Upper lobe of right lung (tissue), 1 donor: ENCODE results near the gene RPL18. TPM values are rescaled to one million over a fixed set of nuclear protein-coding genes. Genes with fewer than 3 reads are reported as not detected.
A peak's percentile ranks its signal among the peaks of the same experiment; 100 is the strongest.

Experiments used
- ATAC-seq: fragments of 200-7000 bp; cut with Tn5 transposase; one replicate; pipeline ENCODE4 v1.9.1; 2020; ENCODE audit warnings: mild to moderate bottlenecking, moderate library complexity
- DNase-seq: peaks from one replicate; pipeline ENCODE4 v3.0.0-alpha.2; 2020
- H3K27ac ChIP-seq: fragments of 200-600 bp; one replicate; pipeline ENCODE4 v1.8.0; 2022
- H3K27me3 ChIP-seq: fragments of 200-600 bp; one replicate; pipeline ENCODE4 v1.8.0; 2022; ENCODE audit warnings: mild to moderate bottlenecking
- H3K36me3 ChIP-seq: fragments of 200-600 bp; one replicate; pipeline ENCODE4 v1.8.0; 2022
- H3K4me1 ChIP-seq: fragments of 200-600 bp; one replicate; pipeline ENCODE4 v1.8.0; 2022
- H3K4me3 ChIP-seq: fragments of 200-600 bp; one replicate; pipeline ENCODE4 v1.8.0; 2022; ENCODE audit warnings: mild to moderate bottlenecking
- H3K9me3 ChIP-seq: fragments of 200-600 bp; one replicate; pipeline ENCODE4 v1.8.0; 2022
- CTCF ChIP-seq: fragments of 200-600 bp; IDR thresholded peaks from one replicate; pipeline ENCODE4 v1.8.0; 2022; ENCODE audit warnings: antibody characterized with exemption
- intact Hi-C: fragments of 100-400 bp; cut with DNase I; formaldehyde crosslinking; loops from one replicate; pipeline ENCODE4 v1.11.0; 2022
- total RNA-seq: library from RNA; stranded (reverse); fragmentation: NEBNext Ultra II Directional; extraction: Animal tissue kit (Norgen Biotek cat#: 25700); gene quantifications from one replicate; pipeline ENCODE4 v1.2.1, GENCODE V29; 2021
- donor health status: DM: no; HTN: yes; CAD: no; lungs with severe emphysema.

The RPL18 gene
- total RNA-seq, 1 donor from 2014 or later, result 1,025 TPM

- intact Hi-C loops, result no loop called here
- ATAC-seq, result no peak
- Histone ChIP-seq H3K36me3 (no peaks in the 10 kb centered on the region), H3K27ac (peak overlapping the region; percentile 66), H3K9me3 (no peaks in the 10 kb centered on the region), H3K4me1 (peaks cover 21% of the 10 kb centered on the region), H3K27me3 (no peaks in the 10 kb centered on the region), H3K4me3 (peak overlapping the region; percentile 56)
- no peak for TF ChIP-seq CTCF
- DNase-seq, result no peak
Observed at GRCh38 chr19:48646722-48647216, 27.8 kb upstream of the RPL18 start.

GRCh38 chr19:48646001-48646721 is 27.2 kb upstream of the RPL18 start, which contains the start of gene CA11:
TSS of gene CA11 (minus strand) at chr19:48646187. CDS start at chr19:48645632, 555 bp downstream.
- TF ChIP-seq CTCF, result peak; percentile 87
- intact Hi-C loops, result no loop called here
- Histone ChIP-seq H3K4me1 (peaks cover 21% of the 10 kb centered on the region), H3K27ac (peak within 1 kb of the TSS; percentile 66), H3K4me3 (peak within 1 kb of the TSS; percentile 56), H3K36me3 (no peaks in the 10 kb centered on the region), H3K9me3 (no peaks in the 10 kb centered on the region), H3K27me3 (no peaks in the 10 kb centered on the region)
- DNase-seq (peak; percentile 95), ATAC-seq (peak; percentile 96)

GRCh38 chr19:48645620-48646000 is 26.6 kb upstream of the RPL18 start:
- H3K4me1 ChIP-seq, result peaks cover 21% of the 10 kb centered on the region
- DNase-seq (no peak), ATAC-seq (peak; percentile 1)
- intact Hi-C loops, result no loop called here
- no peaks in the 10 kb centered on the region for H3K36me3 ChIP-seq
- TF ChIP-seq CTCF, result no peak
- H3K27me3 ChIP-seq, result no peaks in the 10 kb centered on the region
- H3K27ac ChIP-seq, result peak overlapping the region; percentile 66
- H3K4me3 ChIP-seq, result peak overlapping the region; percentile 56
- no peaks in the 10 kb centered on the region for H3K9me3 ChIP-seq

GRCh38 chr19:48644839-48645619 is 26.1 kb upstream of the RPL18 start:
- H3K4me3 ChIP-seq, result peak overlapping the region; percentile 56
- TF ChIP-seq CTCF, result no peak
- intact Hi-C loops, result no loop called here
- H3K9me3 ChIP-seq, result no peaks in the 10 kb centered on the region
- DNase-seq (peak; percentile 78), ATAC-seq (peak; percentile 82)
- H3K27ac ChIP-seq, result peak overlapping the region; percentile 66
- H3K4me1 ChIP-seq, result peaks cover 21% of the 10 kb centered on the region
- no peaks in the 10 kb centered on the region for H3K36me3 ChIP-seq
- no peaks in the 10 kb centered on the region for H3K27me3 ChIP-seq

GRCh38 chr19:48644355-48644754 is 25.4 kb upstream of the RPL18 start:
- no peak for TF ChIP-seq CTCF
- no peak overlapping the region for H3K4me3 ChIP-seq
- H3K27ac ChIP-seq, result no peak overlapping the region
- intact Hi-C loops, result no loop called here
- DNase-seq (no peak), ATAC-seq (no peak)
- peaks cover 17% of the 10 kb centered on the region for H3K4me1 ChIP-seq
- H3K27me3 ChIP-seq, result no peaks in the 10 kb centered on the region
- no peaks in the 10 kb centered on the region for H3K36me3 ChIP-seq
- no peaks in the 10 kb centered on the region for H3K9me3 ChIP-seq
